NB4 (cell line): ENCODE data around the gene ZFP3.

Source experiments
- POLR2A ChIP-seq: IDR thresholded peaks from 2 replicates; pipeline ENCODE4 v1.6.1; 2011; ENCODE audit warnings: mild to moderate bottlenecking; ENCODE audit not compliant: insufficient read length; ENCODE audit errors: extremely low read depth
- TF ChIP-seq, protein P1 (sequence below): IDR thresholded peaks from one replicate; pipeline ENCODE4 v1.5.1; 2012; ENCODE audit warnings: low read depth, low read length
- TF ChIP-seq, protein P2 (sequence below): IDR thresholded peaks from 2 replicates; pipeline ENCODE4 v1.6.1; 2011; ENCODE audit warnings: low read depth, low read length

DNA sequence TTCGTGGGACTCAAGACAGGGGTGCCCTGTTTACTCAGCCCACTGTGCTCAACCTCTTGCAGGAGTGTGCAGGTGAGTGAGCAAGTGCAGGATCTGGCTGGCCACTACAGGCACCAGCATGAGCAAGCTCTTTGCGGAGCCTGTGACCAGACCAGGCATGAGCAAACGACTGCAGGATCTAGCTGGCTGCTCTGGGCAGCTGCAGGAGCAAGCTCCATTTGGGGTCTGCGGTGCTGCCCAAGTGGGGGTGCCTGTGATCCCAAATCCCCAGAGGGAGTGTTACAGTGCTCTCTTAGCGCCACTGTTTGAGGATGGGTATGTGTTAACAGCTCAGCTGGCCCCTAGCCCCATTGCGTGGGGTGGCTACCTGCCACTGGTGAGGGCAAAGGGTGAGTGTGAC, 40.0 kb downstream of the ZFP3 start:
- no peak for TF ChIP-seq POLR2A
- TF ChIP-seq, protein P1, sequence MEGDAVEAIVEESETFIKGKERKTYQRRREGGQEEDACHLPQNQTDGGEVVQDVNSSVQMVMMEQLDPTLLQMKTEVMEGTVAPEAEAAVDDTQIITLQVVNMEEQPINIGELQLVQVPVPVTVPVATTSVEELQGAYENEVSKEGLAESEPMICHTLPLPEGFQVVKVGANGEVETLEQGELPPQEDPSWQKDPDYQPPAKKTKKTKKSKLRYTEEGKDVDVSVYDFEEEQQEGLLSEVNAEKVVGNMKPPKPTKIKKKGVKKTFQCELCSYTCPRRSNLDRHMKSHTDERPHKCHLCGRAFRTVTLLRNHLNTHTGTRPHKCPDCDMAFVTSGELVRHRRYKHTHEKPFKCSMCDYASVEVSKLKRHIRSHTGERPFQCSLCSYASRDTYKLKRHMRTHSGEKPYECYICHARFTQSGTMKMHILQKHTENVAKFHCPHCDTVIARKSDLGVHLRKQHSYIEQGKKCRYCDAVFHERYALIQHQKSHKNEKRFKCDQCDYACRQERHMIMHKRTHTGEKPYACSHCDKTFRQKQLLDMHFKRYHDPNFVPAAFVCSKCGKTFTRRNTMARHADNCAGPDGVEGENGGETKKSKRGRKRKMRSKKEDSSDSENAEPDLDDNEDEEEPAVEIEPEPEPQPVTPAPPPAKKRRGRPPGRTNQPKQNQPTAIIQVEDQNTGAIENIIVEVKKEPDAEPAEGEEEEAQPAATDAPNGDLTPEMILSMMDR, result no peak
- TF ChIP-seq, protein P2, sequence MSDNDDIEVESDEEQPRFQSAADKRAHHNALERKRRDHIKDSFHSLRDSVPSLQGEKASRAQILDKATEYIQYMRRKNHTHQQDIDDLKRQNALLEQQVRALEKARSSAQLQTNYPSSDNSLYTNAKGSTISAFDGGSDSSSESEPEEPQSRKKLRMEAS, result no peak
